SK-N-SH treated with all-trans-retinoic acid at 6 μM for 48 hours (cell line): ENCODE data around the gene PXK.
A peak's percentile ranks its signal among the peaks of the same experiment; 100 is the strongest.

ENCODE experiments used
- ATAC-seq: fragments of 200-7000 bp; cut with Tn5 transposase; 3 replicates; pipeline ENCODE4 v1.9.1; 2020; ENCODE audit warnings: mild to moderate bottlenecking, moderate library complexity
- ARNTL ChIP-seq: fragments of 450-650 bp; formaldehyde crosslinking; IDR thresholded peaks from 2 replicates; pipeline ENCODE4 v1.5.0; 2020; ENCODE audit warnings: low read depth, mild to moderate bottlenecking, moderate library complexity, borderline replicate concordance
- BACH2 ChIP-seq: fragments of 250-450 bp; sonication (Bioruptor Pico); IDR thresholded peaks from 2 replicates; pipeline ENCODE4 v1.9.0; 2021; ENCODE audit warnings: mild to moderate bottlenecking, borderline replicate concordance
- CSDC2 ChIP-seq: fragments of 250-450 bp; sonication (Bioruptor Pico); IDR thresholded peaks from 2 replicates; pipeline ENCODE4 v1.5.0; 2020; ENCODE audit warnings: mild to moderate bottlenecking, moderate library complexity
- ESRRG ChIP-seq: fragments of 250-450 bp; sonication (Bioruptor Pico); IDR thresholded peaks from 2 replicates; pipeline ENCODE4 v1.6.1; 2021; ENCODE audit warnings: mild to moderate bottlenecking
- GLIS3 ChIP-seq: fragments of 250-450 bp; sonication (Bioruptor Pico); IDR thresholded peaks from 2 replicates; pipeline ENCODE4 v1.5.0; 2020; ENCODE audit warnings: mild to moderate bottlenecking, moderate library complexity
- OSR1 ChIP-seq: fragments of 250-450 bp; sonication (Bioruptor Pico); IDR thresholded peaks from 2 replicates; pipeline ENCODE4 v1.8.0; 2022; ENCODE audit warnings: moderate library complexity, mild to moderate bottlenecking, inconsistent platforms
- PPARA ChIP-seq: fragments of 250-450 bp; sonication (Bioruptor Pico); IDR thresholded peaks from 2 replicates; pipeline ENCODE4 v1.5.0; 2020; ENCODE audit warnings: mild to moderate bottlenecking, borderline replicate concordance
- RARB ChIP-seq: fragments of 250-450 bp; sonication (Bioruptor Pico); IDR thresholded peaks from 2 replicates; pipeline ENCODE4 v1.8.0; 2021; ENCODE audit warnings: mild to moderate bottlenecking, moderate library complexity
- SNAI2 ChIP-seq: fragments of 250-450 bp; sonication (Bioruptor Pico); IDR thresholded peaks from 2 replicates; pipeline ENCODE4 v1.5.0; 2020; ENCODE audit warnings: mild to moderate bottlenecking, moderate library complexity
- TCF4 ChIP-seq: fragments of 250-450 bp; sonication (Bioruptor Pico); IDR thresholded peaks from 2 replicates; pipeline ENCODE4 v1.8.0; 2021; ENCODE audit warnings: mild to moderate bottlenecking, moderate library complexity, borderline replicate concordance
- TOX ChIP-seq: fragments of 250-450 bp; sonication (Bioruptor Pico); IDR thresholded peaks from 2 replicates; pipeline ENCODE4 v1.8.0; 2021; ENCODE audit warnings: mild to moderate bottlenecking, moderate library complexity, borderline replicate concordance
- ZC3H10 ChIP-seq: fragments of 250-450 bp; sonication (Bioruptor Pico); IDR thresholded peaks from 2 replicates; pipeline ENCODE4 v1.5.1; 2021; ENCODE audit warnings: mild to moderate bottlenecking, moderate library complexity
- ZFP3 ChIP-seq: fragments of 250-450 bp; sonication (Bioruptor Pico); IDR thresholded peaks from 2 replicates; pipeline ENCODE4 v1.5.0; 2020; ENCODE audit warnings: mild to moderate bottlenecking, moderate library complexity
- ZFP30 ChIP-seq: fragments of 450-650 bp; formaldehyde crosslinking; IDR thresholded peaks from 2 replicates; pipeline ENCODE4 v1.5.0; 2022; ENCODE audit warnings: mild to moderate bottlenecking, moderate library complexity
- ZNF565 ChIP-seq: fragments of 450-650 bp; formaldehyde crosslinking; conservative IDR thresholded peaks from 2 replicates; pipeline ENCODE4 v1.5.0; 2020; ENCODE audit warnings: low read depth, mild to moderate bottlenecking, moderate library complexity
- ZNF70 ChIP-seq: fragments of 450-650 bp; formaldehyde crosslinking; IDR thresholded peaks from 2 replicates; pipeline ENCODE4 v1.5.0; 2020; ENCODE audit warnings: mild to moderate bottlenecking, moderate library complexity
- ZNF8 ChIP-seq: fragments of 450-650 bp; formaldehyde crosslinking; IDR thresholded peaks from 2 replicates; pipeline ENCODE4 v1.5.0; 2020; ENCODE audit warnings: mild to moderate bottlenecking, moderate library complexity
- TF ChIP-seq, protein P1 (sequence below): fragments of 250-450 bp; sonication (Bioruptor Pico); IDR thresholded peaks from 2 replicates; pipeline ENCODE4 v1.5.0; 2020; ENCODE audit warnings: mild to moderate bottlenecking, moderate library complexity
- TF ChIP-seq, protein P2 (sequence below): fragments of 250-450 bp; sonication (Bioruptor Pico); IDR thresholded peaks from 2 replicates; pipeline ENCODE4 v1.8.0; 2020; ENCODE audit warnings: mild to moderate bottlenecking, moderate library complexity, borderline replicate concordance
- TF ChIP-seq, protein P3 (sequence below): fragments of 250-450 bp; sonication (Bioruptor Pico); IDR thresholded peaks from 2 replicates; pipeline ENCODE4 v1.5.1; 2021; ENCODE audit warnings: mild to moderate bottlenecking, moderate library complexity
- TF ChIP-seq, protein P4 (sequence below): fragments of 250-450 bp; sonication (Bioruptor Pico); IDR thresholded peaks from 2 replicates; pipeline ENCODE4 v1.5.1; 2020; ENCODE audit warnings: low read depth, mild to moderate bottlenecking, moderate library complexity
- TF ChIP-seq, protein P5 (sequence below): fragments of 250-450 bp; sonication (Bioruptor Pico); IDR thresholded peaks from 2 replicates; pipeline ENCODE4 v1.8.0; 2021; ENCODE audit warnings: low read depth, mild to moderate bottlenecking, moderate library complexity, borderline replicate concordance

Gene PXK

DNA sequence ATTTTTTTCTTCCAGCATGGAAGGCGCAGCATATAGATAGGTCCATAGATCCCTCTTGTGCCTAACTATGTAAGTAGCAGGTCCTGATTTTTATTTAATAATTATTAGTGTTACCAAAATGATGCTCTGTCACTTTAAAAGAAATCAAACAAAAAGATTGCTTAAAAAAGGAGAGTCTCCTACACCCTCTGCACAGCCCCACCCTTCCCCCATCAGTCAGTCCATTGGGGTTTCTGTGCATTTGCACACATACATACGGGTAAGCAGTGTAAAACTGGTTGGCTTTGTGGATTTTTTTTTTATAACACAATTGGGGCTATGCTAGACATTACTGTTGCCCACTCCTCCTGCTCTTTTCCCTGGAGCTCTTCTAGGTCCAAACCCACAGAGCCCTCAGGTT, 33.6 kb upstream of the PXK start:
- no peak for TF ChIP-seq GLIS3 (CRISPR knock-in tag)
- TF ChIP-seq BACH2 (CRISPR knock-in tag) = no peak
- TF ChIP-seq OSR1 (CRISPR knock-in tag) = no peak
- TF ChIP-seq TCF4 (CRISPR knock-in tag) = no peak
- TF ChIP-seq, protein P1, sequence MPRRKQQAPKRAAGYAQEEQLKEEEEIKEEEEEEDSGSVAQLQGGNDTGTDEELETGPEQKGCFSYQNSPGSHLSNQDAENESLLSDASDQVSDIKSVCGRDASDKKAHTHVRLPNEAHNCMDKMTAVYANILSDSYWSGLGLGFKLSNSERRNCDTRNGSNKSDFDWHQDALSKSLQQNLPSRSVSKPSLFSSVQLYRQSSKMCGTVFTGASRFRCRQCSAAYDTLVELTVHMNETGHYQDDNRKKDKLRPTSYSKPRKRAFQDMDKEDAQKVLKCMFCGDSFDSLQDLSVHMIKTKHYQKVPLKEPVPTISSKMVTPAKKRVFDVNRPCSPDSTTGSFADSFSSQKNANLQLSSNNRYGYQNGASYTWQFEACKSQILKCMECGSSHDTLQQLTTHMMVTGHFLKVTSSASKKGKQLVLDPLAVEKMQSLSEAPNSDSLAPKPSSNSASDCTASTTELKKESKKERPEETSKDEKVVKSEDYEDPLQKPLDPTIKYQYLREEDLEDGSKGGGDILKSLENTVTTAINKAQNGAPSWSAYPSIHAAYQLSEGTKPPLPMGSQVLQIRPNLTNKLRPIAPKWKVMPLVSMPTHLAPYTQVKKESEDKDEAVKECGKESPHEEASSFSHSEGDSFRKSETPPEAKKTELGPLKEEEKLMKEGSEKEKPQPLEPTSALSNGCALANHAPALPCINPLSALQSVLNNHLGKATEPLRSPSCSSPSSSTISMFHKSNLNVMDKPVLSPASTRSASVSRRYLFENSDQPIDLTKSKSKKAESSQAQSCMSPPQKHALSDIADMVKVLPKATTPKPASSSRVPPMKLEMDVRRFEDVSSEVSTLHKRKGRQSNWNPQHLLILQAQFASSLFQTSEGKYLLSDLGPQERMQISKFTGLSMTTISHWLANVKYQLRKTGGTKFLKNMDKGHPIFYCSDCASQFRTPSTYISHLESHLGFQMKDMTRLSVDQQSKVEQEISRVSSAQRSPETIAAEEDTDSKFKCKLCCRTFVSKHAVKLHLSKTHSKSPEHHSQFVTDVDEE (CRISPR knock-in tag) = no peak
- TF ChIP-seq ARNTL = no peak
- TF ChIP-seq ZC3H10 (CRISPR knock-in tag) = no peak
- TF ChIP-seq ZFP3 (CRISPR knock-in tag) = no peak
- no peak for TF ChIP-seq PPARA (CRISPR knock-in tag)
- no peak for TF ChIP-seq ZNF8
- TF ChIP-seq, protein P2, sequence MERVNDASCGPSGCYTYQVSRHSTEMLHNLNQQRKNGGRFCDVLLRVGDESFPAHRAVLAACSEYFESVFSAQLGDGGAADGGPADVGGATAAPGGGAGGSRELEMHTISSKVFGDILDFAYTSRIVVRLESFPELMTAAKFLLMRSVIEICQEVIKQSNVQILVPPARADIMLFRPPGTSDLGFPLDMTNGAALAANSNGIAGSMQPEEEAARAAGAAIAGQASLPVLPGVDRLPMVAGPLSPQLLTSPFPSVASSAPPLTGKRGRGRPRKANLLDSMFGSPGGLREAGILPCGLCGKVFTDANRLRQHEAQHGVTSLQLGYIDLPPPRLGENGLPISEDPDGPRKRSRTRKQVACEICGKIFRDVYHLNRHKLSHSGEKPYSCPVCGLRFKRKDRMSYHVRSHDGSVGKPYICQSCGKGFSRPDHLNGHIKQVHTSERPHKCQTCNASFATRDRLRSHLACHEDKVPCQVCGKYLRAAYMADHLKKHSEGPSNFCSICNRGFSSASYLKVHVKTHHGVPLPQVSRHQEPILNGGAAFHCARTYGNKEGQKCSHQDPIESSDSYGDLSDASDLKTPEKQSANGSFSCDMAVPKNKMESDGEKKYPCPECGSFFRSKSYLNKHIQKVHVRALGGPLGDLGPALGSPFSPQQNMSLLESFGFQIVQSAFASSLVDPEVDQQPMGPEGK (CRISPR knock-in tag) = no peak
- TF ChIP-seq ZNF70 (CRISPR knock-in tag) = no peak
- no peak for TF ChIP-seq SNAI2 (CRISPR knock-in tag)
- no peak for TF ChIP-seq TOX (CRISPR knock-in tag)
- TF ChIP-seq ZFP30 (CRISPR knock-in tag) = no peak
- ATAC-seq = no peak

DNA sequence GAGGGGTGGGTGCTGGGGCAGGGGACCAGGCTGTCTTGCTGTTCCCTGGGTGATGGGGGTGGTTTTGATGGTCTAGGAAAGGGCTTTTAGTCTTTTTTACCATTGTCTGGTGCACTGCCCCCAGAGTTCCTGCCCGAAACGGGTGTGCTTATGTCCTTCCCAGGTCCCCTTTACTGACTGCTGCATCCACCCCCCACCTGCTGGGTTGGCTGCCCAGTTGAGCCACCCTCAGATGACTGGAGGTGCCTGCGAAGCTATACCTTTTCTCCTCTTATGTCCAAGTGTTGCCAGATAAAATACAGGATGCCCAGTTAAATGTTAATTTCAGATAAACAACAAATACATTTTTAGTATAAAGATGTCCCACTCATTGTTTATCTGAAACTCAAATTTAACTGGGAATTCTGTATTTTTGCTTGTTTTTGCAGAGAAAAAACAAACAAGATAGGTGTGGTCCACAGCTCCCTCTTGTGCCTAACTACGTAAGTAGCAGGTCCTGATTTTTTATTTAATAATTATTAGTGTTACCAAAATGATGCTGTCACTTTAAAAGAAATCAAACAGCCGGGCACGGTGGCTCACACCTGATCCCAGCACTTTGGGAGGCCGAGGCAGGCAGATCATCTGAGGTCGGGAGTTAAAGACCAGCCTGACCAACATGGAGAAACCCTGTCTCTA, 32.7 kb upstream of the PXK start:
- TF ChIP-seq ESRRG (CRISPR knock-in tag) (no peak), TCF4 (CRISPR knock-in tag) (no peak), BACH2 (CRISPR knock-in tag) (no peak), ZC3H10 (CRISPR knock-in tag) (no peak), ZNF8 (no peak), GLIS3 (CRISPR knock-in tag) (no peak), CSDC2 (CRISPR knock-in tag) (no peak), ZFP3 (CRISPR knock-in tag) (no peak), RARB (CRISPR knock-in tag) (no peak), SNAI2 (CRISPR knock-in tag) (no peak), OSR1 (CRISPR knock-in tag) (no peak), ZNF565 (no peak), ZNF70 (CRISPR knock-in tag) (no peak), ZFP30 (CRISPR knock-in tag) (no peak)
- TF ChIP-seq, protein P3, sequence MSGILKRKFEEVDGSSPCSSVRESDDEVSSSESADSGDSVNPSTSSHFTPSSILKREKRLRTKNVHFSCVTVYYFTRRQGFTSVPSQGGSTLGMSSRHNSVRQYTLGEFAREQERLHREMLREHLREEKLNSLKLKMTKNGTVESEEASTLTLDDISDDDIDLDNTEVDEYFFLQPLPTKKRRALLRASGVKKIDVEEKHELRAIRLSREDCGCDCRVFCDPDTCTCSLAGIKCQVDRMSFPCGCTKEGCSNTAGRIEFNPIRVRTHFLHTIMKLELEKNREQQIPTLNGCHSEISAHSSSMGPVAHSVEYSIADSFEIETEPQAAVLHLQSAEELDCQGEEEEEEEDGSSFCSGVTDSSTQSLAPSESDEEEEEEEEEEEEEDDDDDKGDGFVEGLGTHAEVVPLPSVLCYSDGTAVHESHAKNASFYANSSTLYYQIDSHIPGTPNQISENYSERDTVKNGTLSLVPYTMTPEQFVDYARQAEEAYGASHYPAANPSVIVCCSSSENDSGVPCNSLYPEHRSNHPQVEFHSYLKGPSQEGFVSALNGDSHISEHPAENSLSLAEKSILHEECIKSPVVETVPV (CRISPR knock-in tag) = no peak
- TF ChIP-seq, protein P4, sequence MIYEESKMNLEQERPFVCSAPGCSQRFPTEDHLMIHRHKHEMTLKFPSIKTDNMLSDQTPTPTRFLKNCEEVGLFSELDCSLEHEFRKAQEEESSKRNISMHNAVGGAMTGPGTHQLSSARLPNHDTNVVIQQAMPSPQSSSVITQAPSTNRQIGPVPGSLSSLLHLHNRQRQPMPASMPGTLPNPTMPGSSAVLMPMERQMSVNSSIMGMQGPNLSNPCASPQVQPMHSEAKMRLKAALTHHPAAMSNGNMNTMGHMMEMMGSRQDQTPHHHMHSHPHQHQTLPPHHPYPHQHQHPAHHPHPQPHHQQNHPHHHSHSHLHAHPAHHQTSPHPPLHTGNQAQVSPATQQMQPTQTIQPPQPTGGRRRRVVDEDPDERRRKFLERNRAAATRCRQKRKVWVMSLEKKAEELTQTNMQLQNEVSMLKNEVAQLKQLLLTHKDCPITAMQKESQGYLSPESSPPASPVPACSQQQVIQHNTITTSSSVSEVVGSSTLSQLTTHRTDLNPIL (CRISPR knock-in tag) = no peak
- TF ChIP-seq, protein P2 (CRISPR knock-in tag) = no peak
- TF ChIP-seq, protein P1 (CRISPR knock-in tag) = no peak
- TF ChIP-seq, protein P5, sequence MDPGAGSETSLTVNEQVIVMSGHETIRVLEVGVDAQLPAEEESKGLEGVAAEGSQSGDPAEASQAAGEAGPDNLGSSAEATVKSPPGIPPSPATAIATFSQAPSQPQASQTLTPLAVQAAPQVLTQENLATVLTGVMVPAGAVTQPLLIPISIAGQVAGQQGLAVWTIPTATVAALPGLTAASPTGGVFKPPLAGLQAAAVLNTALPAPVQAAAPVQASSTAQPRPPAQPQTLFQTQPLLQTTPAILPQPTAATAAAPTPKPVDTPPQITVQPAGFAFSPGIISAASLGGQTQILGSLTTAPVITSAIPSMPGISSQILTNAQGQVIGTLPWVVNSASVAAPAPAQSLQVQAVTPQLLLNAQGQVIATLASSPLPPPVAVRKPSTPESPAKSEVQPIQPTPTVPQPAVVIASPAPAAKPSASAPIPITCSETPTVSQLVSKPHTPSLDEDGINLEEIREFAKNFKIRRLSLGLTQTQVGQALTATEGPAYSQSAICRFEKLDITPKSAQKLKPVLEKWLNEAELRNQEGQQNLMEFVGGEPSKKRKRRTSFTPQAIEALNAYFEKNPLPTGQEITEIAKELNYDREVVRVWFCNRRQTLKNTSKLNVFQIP (CRISPR knock-in tag) = no peak
- ATAC-seq = peak; percentile 57; the same call in 2 of the 3 replicates
